ENCODE data around the gene RAB7B. TPM values are rescaled to one million over a fixed set of nuclear protein-coding genes. Genes with fewer than 3 reads are reported as not detected.

Gene RAB7B
- total and polyA plus RNA-seq, 4 experiments from 2014 or later = 0.78 to 1.2 TPM; not detected in 2

DNA sequence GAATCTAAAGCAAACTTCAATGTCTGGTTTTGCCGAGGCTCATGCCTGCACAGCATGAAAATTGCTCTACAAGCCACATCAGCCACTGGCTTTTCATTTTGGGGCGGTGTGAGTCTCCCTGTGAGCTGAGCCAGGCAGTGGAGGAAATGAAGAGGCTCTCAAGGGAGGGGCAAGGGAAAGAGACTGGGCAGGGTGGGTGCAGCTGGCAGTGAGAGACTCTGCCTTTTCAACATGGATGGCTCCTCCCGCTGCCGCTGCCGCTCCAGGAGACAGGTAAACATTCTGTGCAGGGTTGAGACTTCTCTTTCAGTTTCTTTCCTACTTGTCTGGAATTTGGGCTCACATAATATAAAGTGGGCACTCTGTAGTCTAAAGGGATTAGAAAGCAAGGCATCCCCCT, 31.8 kb upstream of the RAB7B start:
- intact Hi-C loops (cut with micrococcal nuclease) = no loop called here
- no peaks in the 10 kb centered on the region for H3K9me3 Mint-ChIP-seq
- no peaks in the 10 kb centered on the region for H3K36me3 Mint-ChIP-seq
- Histone ChIP-seq H3K4me1 (ENCODE audit: insufficient read depth, low read length) (peaks cover 18% of the 10 kb centered on the region), H3K27ac (ENCODE audit: low read depth, low read length) (no peak overlapping the region), H3K36me3 (ENCODE audit: insufficient read depth, low read length) (no peaks in the 10 kb centered on the region), H3K4me3 (ENCODE audit: low read length in 2 of 2) (no peak overlapping the region), H3K9me3 (ENCODE audit: control insufficient read depth in 1 of 2, low read length in 2 of 2) (no peaks in the 10 kb centered on the region), H3K27me3 (ENCODE audit: insufficient read depth, low read length) (no peaks in the 10 kb centered on the region)
- peak overlapping the region in 3 of 7 donors; percentile 48 to 70 (median 68) for H3K27ac Mint-ChIP-seq
- H3K4me1 Mint-ChIP-seq = peaks cover 12 to 27% (median 13%) of the 10 kb centered on the region in 4 donors
- CTCF ChIA-PET (ENCODE audit: partially characterized antibody) = interaction anchor here (0.9 to 8.5 kb wide), 2 partner anchors 57 to 72 kb away, joined by 4 to 182 read pairs; no protein-coding TSS in a partner anchor
- no peak for DNase-seq
- peaks cover 0 to 2% of the 10 kb centered on the region in 2 donors for H3K27me3 Mint-ChIP-seq
- H3K4me3 Mint-ChIP-seq = peak overlapping the region in 7 of 8 donors; percentile 37 to 76 (median 67)
- POLR2A ChIA-PET (ENCODE audit: partially characterized antibody) = no interaction called here

DNA sequence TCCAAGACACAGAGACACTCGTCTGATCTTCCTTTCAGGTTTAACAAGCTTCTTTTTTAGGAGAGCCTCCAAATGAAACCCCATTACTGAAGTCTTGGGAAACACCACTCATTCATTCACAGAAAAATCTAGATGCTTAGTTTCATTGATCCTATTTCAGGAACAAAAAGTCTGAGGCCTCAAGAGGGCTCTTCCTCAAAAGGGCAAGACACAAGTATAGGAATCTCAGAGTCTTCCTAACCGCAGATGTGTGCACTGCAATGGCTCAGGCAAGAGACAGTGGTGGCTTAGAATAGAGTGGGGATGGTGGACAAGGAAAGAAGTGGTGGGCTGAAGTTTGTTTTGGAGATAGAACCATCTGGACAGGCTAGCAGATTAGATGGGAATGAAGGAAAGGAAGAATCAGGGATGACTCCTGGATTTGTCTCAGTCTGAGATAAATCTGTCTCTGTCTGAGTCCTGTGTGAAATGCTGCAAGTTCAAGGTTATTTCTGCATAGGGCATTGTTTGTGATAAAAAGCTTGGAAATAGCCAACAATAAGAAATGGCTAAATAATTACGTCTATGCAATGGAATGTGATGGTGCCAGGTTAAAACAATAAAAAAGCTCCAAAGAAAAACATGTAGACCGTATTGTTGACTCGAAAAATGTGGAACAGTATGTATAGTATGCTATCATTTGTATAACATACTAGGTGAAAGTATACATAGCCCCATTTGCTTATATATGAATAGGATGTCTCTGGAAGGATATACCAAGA, 29.4 kb upstream of the RAB7B start:
- H3K4me1 ChIP-seq (ENCODE audit: insufficient read depth, low read length) = no peaks in the 10 kb centered on the region
- POLR2A ChIA-PET (ENCODE audit: partially characterized antibody) = no interaction called here
- CTCF ChIA-PET (ENCODE audit: partially characterized antibody) = interaction anchor here (1.6 to 8.5 kb wide), 2 partner anchors 24 to 75 kb away, joined by 3 to 182 read pairs; no protein-coding TSS in a partner anchor
- no peaks in the 10 kb centered on the region for H3K9me3 Mint-ChIP-seq
- peaks cover 3 to 8% of the 10 kb centered on the region in 2 donors for H3K27me3 Mint-ChIP-seq
- intact Hi-C loops (cut with micrococcal nuclease) = no loop called here
- no peaks in the 10 kb centered on the region for H3K36me3 Mint-ChIP-seq
- no peak overlapping the region for H3K4me3 Mint-ChIP-seq
- H3K27ac ChIP-seq (ENCODE audit: low read depth, low read length) = no peak overlapping the region
- no peaks in the 10 kb centered on the region for H3K27me3 ChIP-seq (ENCODE audit: insufficient read depth, low read length)
- H3K36me3 ChIP-seq (ENCODE audit: insufficient read depth, low read length) = no peaks in the 10 kb centered on the region
- DNase-seq = no peak
- H3K27ac Mint-ChIP-seq = peak overlapping the region in 1 of 7 donors; percentile 31
- H3K4me3 ChIP-seq (ENCODE audit: low read length in 2 of 2) = no peak overlapping the region
- H3K4me1 Mint-ChIP-seq = peaks cover 0 to 12% (median 5%) of the 10 kb centered on the region in 4 donors
- H3K9me3 ChIP-seq (ENCODE audit: control insufficient read depth in 1 of 2, low read length in 2 of 2) = no peaks in the 10 kb centered on the region

DNA sequence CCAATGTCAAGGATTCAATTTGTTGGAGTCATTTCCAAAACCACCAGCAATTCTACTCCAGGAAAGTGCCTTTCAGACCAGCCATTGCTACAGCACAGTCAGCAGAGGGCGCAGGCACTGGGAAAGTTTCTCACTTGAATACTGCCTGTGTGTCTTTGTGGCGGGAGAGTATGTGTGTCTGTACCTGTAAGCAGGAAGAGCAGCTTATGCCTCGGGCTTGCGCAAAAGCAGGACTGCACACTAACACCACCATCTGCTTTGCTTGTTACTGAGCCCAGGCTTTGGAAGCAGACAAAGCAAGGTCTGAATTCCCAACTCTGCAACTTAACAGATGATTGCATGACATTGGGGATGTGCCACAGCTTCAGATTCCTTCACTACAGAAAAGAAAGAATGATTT, 27.5 kb upstream of the RAB7B start:
- no peaks in the 10 kb centered on the region for H3K9me3 ChIP-seq (ENCODE audit: control insufficient read depth in 1 of 2, low read length in 2 of 2)
- POLR2A ChIA-PET (ENCODE audit: partially characterized antibody) = interaction anchor here (1.0 to 1.3 kb wide), 2 partner anchors 73 to 75 kb away, joined by 3 to 8 read pairs; no protein-coding TSS in a partner anchor
- no peak overlapping the region for H3K27ac ChIP-seq (ENCODE audit: low read depth, low read length)
- intact Hi-C loops (cut with micrococcal nuclease) = no loop called here
- Mint-ChIP-seq H3K9me3 (peaks cover 0 to 3% (median 0%) of the 10 kb centered on the region in 8 donors), H3K4me1 (peaks cover 0 to 12% (median 5%) of the 10 kb centered on the region in 4 donors), H3K4me3 (peak overlapping the region in 2 of 8 donors; percentile 9 to 46), H3K27ac (peak overlapping the region in 2 of 7 donors; percentile 20 to 21), H3K36me3 (no peaks in the 10 kb centered on the region), H3K27me3 (peaks cover 3 to 8% of the 10 kb centered on the region in 2 donors)
- no peak overlapping the region for H3K4me3 ChIP-seq (ENCODE audit: low read length in 2 of 2)
- DNase-seq = peak; percentile 54 to 71 (median 65)
- H3K27me3 ChIP-seq (ENCODE audit: insufficient read depth, low read length) = no peaks in the 10 kb centered on the region
- no peaks in the 10 kb centered on the region for H3K36me3 ChIP-seq (ENCODE audit: insufficient read depth, low read length)
- CTCF ChIA-PET (ENCODE audit: partially characterized antibody) = interaction anchor here (0.9 to 8.5 kb wide), 12 partner anchors 9 to 84 kb away, joined by 3 to 182 read pairs (median 4); no protein-coding TSS in a partner anchor
- no peaks in the 10 kb centered on the region for H3K4me1 ChIP-seq (ENCODE audit: insufficient read depth, low read length)

DNA sequence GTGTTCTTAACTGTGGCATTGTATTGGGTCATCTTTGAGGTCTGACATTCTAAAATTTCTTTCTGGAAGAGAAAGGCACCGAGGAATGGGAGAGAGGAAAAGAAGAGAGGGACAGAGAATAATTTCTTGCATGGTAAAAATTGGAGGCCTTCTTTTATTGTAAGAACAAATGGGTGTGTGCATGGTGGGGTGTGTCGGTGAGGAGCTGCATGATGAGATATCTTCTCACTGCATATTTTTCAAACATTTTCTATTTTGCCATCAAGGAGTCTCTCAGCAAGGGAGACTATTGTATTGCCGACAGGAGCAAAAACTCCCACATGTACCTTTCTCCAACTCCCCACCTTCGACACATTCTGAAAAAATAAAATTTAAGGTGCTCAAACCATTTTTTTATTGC, 27.0 kb upstream of the RAB7B start:
- Mint-ChIP-seq H3K4me1 (peaks cover 0 to 9% (median 5%) of the 10 kb centered on the region in 4 donors), H3K9me3 (peaks cover 0 to 3% (median 0%) of the 10 kb centered on the region in 8 donors), H3K4me3 (no peak overlapping the region), H3K27ac (no peak overlapping the region), H3K36me3 (no peaks in the 10 kb centered on the region), H3K27me3 (peaks cover 4 to 8% of the 10 kb centered on the region in 2 donors)
- no peak overlapping the region for H3K27ac ChIP-seq (ENCODE audit: low read depth, low read length)
- H3K4me3 ChIP-seq (ENCODE audit: low read length in 2 of 2) = no peak overlapping the region
- H3K27me3 ChIP-seq (ENCODE audit: insufficient read depth, low read length) = no peaks in the 10 kb centered on the region
- CTCF ChIA-PET (ENCODE audit: partially characterized antibody) = interaction anchor here (0.9 to 8.5 kb wide), 12 partner anchors 9 to 85 kb away, joined by 3 to 182 read pairs (median 4); no protein-coding TSS in a partner anchor
- no peaks in the 10 kb centered on the region for H3K9me3 ChIP-seq (ENCODE audit: control insufficient read depth in 1 of 2, low read length in 2 of 2)
- intact Hi-C loops (cut with micrococcal nuclease) = no loop called here
- no peaks in the 10 kb centered on the region for H3K4me1 ChIP-seq (ENCODE audit: insufficient read depth, low read length)
- POLR2A ChIA-PET (ENCODE audit: partially characterized antibody) = interaction anchor here (1.3 kb wide), 1 partner anchor 76 kb away, joined by 8 read pairs; no protein-coding TSS in a partner anchor
- no peak for DNase-seq
- H3K36me3 ChIP-seq (ENCODE audit: insufficient read depth, low read length) = no peaks in the 10 kb centered on the region

DNA sequence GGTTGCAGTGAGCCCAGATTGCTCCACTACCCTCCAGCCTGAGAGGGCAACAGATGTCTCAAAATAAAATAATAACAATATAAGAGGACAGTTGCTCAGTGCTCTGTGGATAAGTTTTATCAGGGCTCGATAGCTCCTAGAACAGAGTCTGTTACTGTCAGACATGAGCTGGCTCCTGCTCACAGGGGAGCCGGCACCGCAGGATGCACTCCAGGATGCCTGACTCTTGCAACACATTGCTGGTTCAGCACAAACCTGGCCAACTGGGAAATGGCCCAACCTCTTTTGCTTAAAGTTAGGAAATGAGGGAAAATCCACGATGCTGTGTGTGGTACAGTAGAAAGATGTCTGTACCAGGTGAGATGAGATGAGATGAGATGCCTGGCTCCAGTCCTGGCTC, 26.3 kb upstream of the RAB7B start:
- ChIA-PET POLR2A (ENCODE audit: partially characterized antibody) (no interaction called here), CTCF (ENCODE audit: partially characterized antibody) (interaction anchor here (1.2 to 8.5 kb wide), 7 partner anchors 9 to 78 kb away, joined by 3 to 182 read pairs (median 5); no protein-coding TSS in a partner anchor)
- Histone ChIP-seq H3K4me1 (ENCODE audit: insufficient read depth, low read length) (no peaks in the 10 kb centered on the region), H3K4me3 (ENCODE audit: low read length in 2 of 2) (no peak overlapping the region), H3K9me3 (ENCODE audit: control insufficient read depth in 1 of 2, low read length in 2 of 2) (no peaks in the 10 kb centered on the region), H3K27ac (ENCODE audit: low read depth, low read length) (no peak overlapping the region), H3K36me3 (ENCODE audit: insufficient read depth, low read length) (no peaks in the 10 kb centered on the region), H3K27me3 (ENCODE audit: insufficient read depth, low read length) (no peaks in the 10 kb centered on the region)
- Mint-ChIP-seq H3K27ac (no peak overlapping the region), H3K36me3 (no peaks in the 10 kb centered on the region), H3K27me3 (peaks cover 6 to 8% of the 10 kb centered on the region in 2 donors), H3K4me3 (no peak overlapping the region), H3K9me3 (peaks cover 0 to 3% (median 0%) of the 10 kb centered on the region in 8 donors), H3K4me1 (peaks cover 0 to 5% (median 4%) of the 10 kb centered on the region in 4 donors)
- no peak for DNase-seq
- intact Hi-C loops (cut with micrococcal nuclease) = no loop called here

DNA sequence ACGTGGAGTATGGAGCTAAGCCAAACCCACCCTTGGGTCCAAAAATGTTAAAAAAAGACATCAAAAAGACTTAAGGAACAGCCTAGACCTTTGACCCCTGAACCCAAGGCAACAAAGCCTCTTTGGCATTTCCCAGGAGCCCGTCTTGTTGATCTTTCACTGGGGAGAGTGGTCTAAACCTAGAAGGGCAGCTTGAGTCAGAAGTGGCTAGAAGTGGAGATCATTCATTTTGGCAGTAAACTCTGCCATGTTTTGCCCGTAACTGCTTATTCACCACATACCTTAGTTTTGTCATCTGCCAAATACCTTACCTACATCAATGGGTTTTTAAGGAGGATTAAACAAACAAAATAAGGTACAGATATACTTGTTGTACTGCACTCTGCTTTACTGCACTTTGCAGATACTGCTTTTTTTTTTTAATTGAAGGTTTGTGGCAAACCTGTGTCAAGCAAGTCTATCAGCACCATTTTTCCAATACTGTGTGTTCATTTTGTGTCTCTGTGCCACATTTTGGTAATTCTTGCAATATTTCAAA, 22.2 kb upstream of the RAB7B start:
- Mint-ChIP-seq H3K4me3 (no peak overlapping the region), H3K9me3 (peaks cover 0 to 3% (median 0%) of the 10 kb centered on the region in 8 donors), H3K4me1 (no peaks in the 10 kb centered on the region), H3K36me3 (no peaks in the 10 kb centered on the region), H3K27me3 (peaks cover 11 to 18% of the 10 kb centered on the region in 2 donors), H3K27ac (no peak overlapping the region)
- Histone ChIP-seq H3K27me3 (ENCODE audit: insufficient read depth, low read length) (no peaks in the 10 kb centered on the region), H3K27ac (ENCODE audit: low read depth, low read length) (no peak overlapping the region), H3K4me1 (ENCODE audit: insufficient read depth, low read length) (no peaks in the 10 kb centered on the region), H3K9me3 (ENCODE audit: control insufficient read depth in 1 of 2, low read length in 2 of 2) (no peaks in the 10 kb centered on the region), H3K36me3 (ENCODE audit: insufficient read depth, low read length) (no peaks in the 10 kb centered on the region), H3K4me3 (ENCODE audit: low read length in 2 of 2) (no peak overlapping the region)
- ChIA-PET POLR2A (ENCODE audit: partially characterized antibody) (no interaction called here), CTCF (ENCODE audit: partially characterized antibody) (no interaction called here)
- intact Hi-C loops (cut with micrococcal nuclease) = no loop called here
- no peak for DNase-seq

DNA sequence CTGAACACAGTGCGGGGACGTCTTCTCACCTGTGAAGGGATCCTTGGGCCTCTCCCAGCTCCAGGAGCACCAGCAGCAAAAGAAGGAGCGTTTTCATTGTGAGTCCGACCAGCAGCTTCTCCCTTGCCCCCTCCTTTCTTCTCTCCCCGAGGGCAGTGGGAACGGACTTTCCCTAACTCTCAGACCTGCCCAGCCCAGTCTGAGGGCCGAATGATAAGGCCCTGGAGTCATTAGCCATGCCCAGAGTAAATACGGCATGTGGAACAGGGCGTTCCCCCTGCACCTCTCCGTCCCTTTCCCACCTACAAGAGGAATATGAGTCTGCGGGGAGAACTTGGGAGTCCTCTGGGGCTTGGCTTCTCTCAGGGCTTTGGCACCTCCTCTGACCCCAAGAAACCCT, 20.5 kb upstream of the RAB7B start, which contains the start of gene CTSE:
Gene CTSE, minus strand, starts transcription at position 201 of the 400 bp plus-strand sequence. Its CDS starts 104 bp downstream, at position 97.
- Mint-ChIP-seq H3K27ac (no peak within 1 kb of the TSS), H3K4me3 (no peak within 1 kb of the TSS), H3K36me3 (no peaks in the 10 kb centered on the region), H3K4me1 (no peaks in the 10 kb centered on the region), H3K9me3 (peaks cover 0 to 3% (median 0%) of the 10 kb centered on the region in 8 donors), H3K27me3 (peaks cover 7 to 19% of the 10 kb centered on the region in 2 donors)
- Histone ChIP-seq H3K36me3 (ENCODE audit: insufficient read depth, low read length) (no peaks in the 10 kb centered on the region), H3K4me3 (ENCODE audit: low read length in 2 of 2) (no peak within 1 kb of the TSS), H3K27me3 (ENCODE audit: insufficient read depth, low read length) (no peaks in the 10 kb centered on the region), H3K9me3 (ENCODE audit: control insufficient read depth in 1 of 2, low read length in 2 of 2) (no peaks in the 10 kb centered on the region), H3K4me1 (ENCODE audit: insufficient read depth, low read length) (no peaks in the 10 kb centered on the region), H3K27ac (ENCODE audit: low read depth, low read length) (no peak within 1 kb of the TSS)
- ChIA-PET POLR2A (ENCODE audit: partially characterized antibody) (no interaction called here), CTCF (ENCODE audit: partially characterized antibody) (interaction anchor here (0.6 kb wide), 1 partner anchor 82 kb away, joined by 3 read pairs; no protein-coding TSS in a partner anchor)
- no peak for DNase-seq
- intact Hi-C loops (cut with micrococcal nuclease) = no loop called here

Data from CD4-positive, alpha-beta memory T cell (primary cell).